ENCODE data around the gene SPAG9. TPM values are rescaled to one million over a fixed set of nuclear protein-coding genes. Genes with fewer than 3 reads are reported as not detected.
"Not testable (repeated sequence)": the region's sequence is repeated elsewhere in the genome, so short reads cannot be mapped to it uniquely, and the experiment has no call there.

Gene SPAG9
- total and polyA plus RNA-seq, 2 experiments from 2014 or later, result 12.1 to 66.2 TPM

DNA sequence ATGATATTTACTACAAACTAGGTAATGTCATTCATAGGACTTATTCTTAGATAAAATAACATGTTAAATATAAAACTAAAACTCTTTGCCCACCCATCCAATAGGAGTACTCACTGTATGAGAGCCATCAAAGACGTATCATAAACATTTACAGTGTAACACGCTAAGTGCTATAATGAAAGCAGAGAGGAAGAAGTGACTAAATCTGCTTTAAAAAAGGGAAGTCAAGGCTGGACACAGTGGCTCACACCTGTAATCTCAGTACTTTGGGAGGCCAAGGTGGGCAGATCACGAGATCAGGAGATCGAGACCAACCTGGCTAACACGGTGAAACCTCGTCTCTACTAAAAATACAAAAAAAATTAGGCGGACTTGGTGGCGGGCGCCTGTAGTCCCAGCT, 32.4 kb downstream of the SPAG9 start:
- TF ChIP-seq, protein P1, sequence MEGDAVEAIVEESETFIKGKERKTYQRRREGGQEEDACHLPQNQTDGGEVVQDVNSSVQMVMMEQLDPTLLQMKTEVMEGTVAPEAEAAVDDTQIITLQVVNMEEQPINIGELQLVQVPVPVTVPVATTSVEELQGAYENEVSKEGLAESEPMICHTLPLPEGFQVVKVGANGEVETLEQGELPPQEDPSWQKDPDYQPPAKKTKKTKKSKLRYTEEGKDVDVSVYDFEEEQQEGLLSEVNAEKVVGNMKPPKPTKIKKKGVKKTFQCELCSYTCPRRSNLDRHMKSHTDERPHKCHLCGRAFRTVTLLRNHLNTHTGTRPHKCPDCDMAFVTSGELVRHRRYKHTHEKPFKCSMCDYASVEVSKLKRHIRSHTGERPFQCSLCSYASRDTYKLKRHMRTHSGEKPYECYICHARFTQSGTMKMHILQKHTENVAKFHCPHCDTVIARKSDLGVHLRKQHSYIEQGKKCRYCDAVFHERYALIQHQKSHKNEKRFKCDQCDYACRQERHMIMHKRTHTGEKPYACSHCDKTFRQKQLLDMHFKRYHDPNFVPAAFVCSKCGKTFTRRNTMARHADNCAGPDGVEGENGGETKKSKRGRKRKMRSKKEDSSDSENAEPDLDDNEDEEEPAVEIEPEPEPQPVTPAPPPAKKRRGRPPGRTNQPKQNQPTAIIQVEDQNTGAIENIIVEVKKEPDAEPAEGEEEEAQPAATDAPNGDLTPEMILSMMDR (IDR thresholded peaks at IDR 0.05; ENCODE audit: low read depth, low read length), result no peak
- Histone ChIP-seq H3K4me3 (no peak overlapping the region), H3K27me3 (no peaks in the 10 kb centered on the region), H3K4me1 (ENCODE audit: low read depth) (no peaks in the 10 kb centered on the region), H3K27ac (no peak overlapping the region), H3K9me3 (ENCODE audit: low read depth) (no peaks in the 10 kb centered on the region), H3K36me3 (no peaks in the 10 kb centered on the region)
- DNase-seq (ENCODE audit: low read depth in 1 of 2, low spot score in 1 of 2), result no peak

DNA sequence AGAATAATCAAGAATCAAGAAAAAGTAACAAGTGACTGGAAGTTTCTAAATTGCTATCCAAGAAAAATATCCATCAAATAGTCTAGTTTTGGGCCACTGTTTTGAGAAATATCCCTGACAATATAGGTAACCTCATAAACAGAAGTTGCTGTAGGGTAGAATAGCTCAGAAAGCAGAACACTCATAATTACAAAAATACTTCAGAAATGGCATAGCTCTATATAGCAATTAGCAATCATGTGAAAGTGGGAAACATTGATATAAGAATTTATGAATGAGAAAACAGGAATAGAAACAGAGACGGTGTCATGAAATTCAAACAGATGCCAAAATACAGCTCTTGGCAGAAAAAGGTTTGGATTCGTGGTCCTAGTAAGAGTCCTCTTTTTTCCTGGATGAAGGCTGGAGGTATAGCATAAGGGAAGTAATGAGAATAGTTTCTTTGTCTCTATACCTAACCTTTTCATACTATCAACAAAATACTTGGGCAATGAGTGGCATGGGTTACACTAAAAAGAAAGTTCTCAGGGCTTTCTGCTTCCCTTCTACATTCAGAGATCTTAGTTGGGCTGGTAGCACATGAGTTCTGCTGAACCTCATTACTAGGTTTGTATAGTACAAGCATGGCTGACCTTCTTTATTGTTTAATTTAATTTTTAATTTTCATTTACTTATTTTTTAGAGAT, 33.5 kb downstream of the SPAG9 start:
- H3K27me3 ChIP-seq, result no peaks in the 10 kb centered on the region
- H3K9me3 ChIP-seq (ENCODE audit: low read depth), result no peaks in the 10 kb centered on the region
- DNase-seq (ENCODE audit: low read depth in 1 of 2, low spot score in 1 of 2), result no peak
- H3K4me1 ChIP-seq (ENCODE audit: low read depth), result no peaks in the 10 kb centered on the region
- no peak overlapping the region for H3K4me3 ChIP-seq
- H3K36me3 ChIP-seq, result no peaks in the 10 kb centered on the region
- H3K27ac ChIP-seq, result no peak overlapping the region
- TF ChIP-seq, protein P1 (IDR thresholded peaks at IDR 0.05; ENCODE audit: low read depth, low read length), result no peak

DNA sequence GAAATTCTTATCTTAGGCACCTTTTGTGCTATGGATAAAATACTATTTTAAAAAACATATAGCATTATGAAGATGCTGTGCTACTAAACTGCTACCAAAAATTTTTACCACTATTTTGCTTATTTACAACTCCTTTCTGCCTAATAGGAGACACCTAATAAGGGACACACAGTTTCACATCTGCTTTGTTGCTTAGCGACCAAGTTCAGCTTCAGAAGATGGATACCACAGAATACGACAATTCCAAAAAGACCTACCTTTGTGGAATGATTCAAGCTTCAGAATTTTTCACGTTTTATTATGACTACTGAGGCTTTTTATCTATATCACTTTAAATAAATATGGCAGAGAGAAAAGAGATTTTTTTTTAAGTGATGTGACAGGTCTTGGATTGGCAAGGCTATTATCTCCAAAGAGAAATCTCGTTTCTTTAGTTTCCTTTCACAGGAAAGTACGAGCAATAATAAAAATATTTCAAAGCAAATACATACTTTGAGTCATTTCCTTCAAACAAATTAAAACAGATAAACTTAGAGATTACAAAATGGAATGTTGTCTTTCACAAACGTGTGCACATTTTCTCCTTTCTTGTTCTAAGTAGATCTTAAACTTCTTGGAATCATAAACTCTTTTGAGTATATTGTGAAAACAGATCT, 35.4 kb downstream of the SPAG9 start:
- DNase-seq (ENCODE audit: low read depth in 1 of 2, low spot score in 1 of 2), result peak in 1 of 2 donors; percentile 23
- Histone ChIP-seq H3K27me3 (no peaks in the 10 kb centered on the region), H3K9me3 (ENCODE audit: low read depth) (no peaks in the 10 kb centered on the region), H3K4me1 (ENCODE audit: low read depth) (no peaks in the 10 kb centered on the region), H3K36me3 (no peaks in the 10 kb centered on the region), H3K27ac (no peak overlapping the region), H3K4me3 (no peak overlapping the region)
- TF ChIP-seq, protein P1 (IDR thresholded peaks at IDR 0.05; ENCODE audit: low read depth, low read length), result no peak

DNA sequence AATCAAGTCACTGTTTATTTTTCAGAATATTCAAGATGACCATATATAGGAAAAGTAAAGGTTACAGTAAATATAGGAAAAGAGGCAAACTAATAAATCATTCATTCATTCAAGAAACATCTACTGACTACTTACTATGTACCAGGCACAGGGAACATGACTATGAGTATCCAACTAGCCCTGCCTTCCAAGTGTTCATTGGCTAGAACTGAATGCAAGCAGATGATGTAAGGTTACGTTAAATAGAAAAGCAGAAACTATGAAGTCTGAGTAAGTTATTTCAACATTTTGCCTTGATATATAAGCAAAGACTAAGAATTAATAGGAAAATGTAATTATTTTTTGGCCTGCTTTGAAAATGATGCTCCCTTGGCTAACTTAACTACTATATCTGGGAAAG, 36.7 kb downstream of the SPAG9 start:
- H3K9me3 ChIP-seq (ENCODE audit: low read depth), result no peaks in the 10 kb centered on the region
- no peaks in the 10 kb centered on the region for H3K27me3 ChIP-seq
- no peak overlapping the region for H3K4me3 ChIP-seq
- TF ChIP-seq, protein P1 (IDR thresholded peaks at IDR 0.05; ENCODE audit: low read depth, low read length), result no peak
- H3K4me1 ChIP-seq (ENCODE audit: low read depth), result no peaks in the 10 kb centered on the region
- DNase-seq (ENCODE audit: low read depth in 1 of 2, low spot score in 1 of 2), result no peak
- peaks cover under 1% of the 10 kb centered on the region for H3K36me3 ChIP-seq
- H3K27ac ChIP-seq, result no peak overlapping the region

DNA sequence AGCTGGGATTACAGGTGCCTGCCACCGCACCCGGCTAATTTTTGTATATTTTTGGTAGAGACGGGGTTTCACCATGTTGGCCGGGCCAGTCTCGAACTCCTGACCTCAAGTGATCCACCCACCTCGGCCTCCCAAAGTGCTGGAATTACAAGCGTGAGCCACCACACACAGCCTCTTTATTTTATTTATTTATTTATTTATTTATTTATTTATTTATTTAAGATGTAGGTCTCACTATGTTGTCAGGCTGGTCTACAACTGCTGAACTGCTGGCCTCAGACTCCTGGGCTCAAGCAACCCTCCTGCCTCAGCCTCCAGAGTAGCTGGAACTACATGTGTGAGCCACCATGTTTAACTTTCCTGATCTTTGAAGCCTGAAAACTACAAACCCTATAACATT, 37.3 kb downstream of the SPAG9 start:
- not testable (repeated sequence) for DNase-seq (ENCODE audit: low read depth in 1 of 2, low spot score in 1 of 2); H3K4me3 ChIP-seq; H3K27ac ChIP-seq; H3K9me3 ChIP-seq (ENCODE audit: low read depth); H3K4me1 ChIP-seq (ENCODE audit: low read depth); H3K27me3 ChIP-seq; H3K36me3 ChIP-seq

DNA sequence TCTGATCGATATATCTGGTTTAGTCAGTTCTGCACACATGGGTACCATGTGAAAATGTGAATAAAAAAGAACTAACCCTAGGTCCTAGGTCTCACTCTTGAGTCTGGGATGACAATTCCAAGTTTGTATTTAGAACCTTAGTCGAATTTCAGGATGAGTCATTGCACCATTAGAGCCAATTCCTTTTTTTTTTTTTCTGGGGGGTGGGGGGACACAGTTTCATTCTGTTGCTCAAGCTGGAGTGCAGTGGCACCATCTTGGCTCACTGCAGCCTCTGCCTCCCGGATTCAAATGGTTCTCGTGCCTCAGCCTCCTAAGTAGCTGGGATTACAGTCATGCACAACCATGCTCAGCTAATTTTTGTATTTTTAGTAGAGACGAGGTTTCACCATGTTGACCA, 41.6 kb downstream of the SPAG9 start:
- Histone ChIP-seq H3K27me3 (no peaks in the 10 kb centered on the region), H3K4me3 (no peak overlapping the region), H3K27ac (no peak overlapping the region), H3K9me3 (ENCODE audit: low read depth) (no peaks in the 10 kb centered on the region), H3K4me1 (ENCODE audit: low read depth) (no peaks in the 10 kb centered on the region), H3K36me3 (peaks cover 4% of the 10 kb centered on the region)
- DNase-seq (ENCODE audit: low read depth in 1 of 2, low spot score in 1 of 2), result peak in 1 of 2 donors; percentile 26
- TF ChIP-seq, protein P1 (IDR thresholded peaks at IDR 0.05; ENCODE audit: low read depth, low read length), result no peak
